Fibroblast of lung (primary cell): Measurements from ENCODE around the gene ZBTB2. TPM values are rescaled to one million over a fixed set of nuclear protein-coding genes. Genes with fewer than 3 reads are reported as not detected.
"Not testable (repeated sequence)": the region's sequence is repeated elsewhere in the genome, so short reads cannot be mapped to it uniquely, and the experiment has no call there.

Experiments used
- DNase-seq, 2 donors: peaks; one replicate each; pipeline versions ENCODE4 v3.0.0 to v3.0.0-alpha.2; 2010; ENCODE audit warnings: low read depth in 2 of 2
- H2AFZ ChIP-seq: 2 replicates; pipeline ENCODE4 v1.5.1; 2012; ENCODE audit warnings: low read length, control low read depth, inconsistent platforms
- H3K27ac ChIP-seq: 2 replicates; pipeline ENCODE4 v1.5.1; 2011; ENCODE audit warnings: low read length, control low read depth; ENCODE audit not compliant: insufficient read depth
- H3K27me3 ChIP-seq: 2 replicates; pipeline ENCODE4 v1.5.1; 2011; ENCODE audit warnings: mild to moderate bottlenecking, low read length; ENCODE audit not compliant: control insufficient read depth, insufficient read depth
- H3K36me3 ChIP-seq: 2 replicates; pipeline ENCODE4 v1.5.1; 2011; ENCODE audit warnings: low read length; ENCODE audit not compliant: control insufficient read depth, insufficient read depth
- H3K4me1 ChIP-seq: 2 replicates; pipeline ENCODE4 v1.5.1; 2011; ENCODE audit warnings: low read length; ENCODE audit not compliant: control insufficient read depth, insufficient read depth; ENCODE audit errors: extremely low read depth
- H3K4me2 ChIP-seq: 2 replicates; pipeline ENCODE4 v1.5.1; 2011; ENCODE audit warnings: low read length, control low read depth; ENCODE audit not compliant: insufficient read depth; ENCODE audit errors: extremely low read depth
- H3K4me3 ChIP-seq, 4 experiments: fragments of 200-600 bp in 1 of 4; sonication (generic) in 1 of 4; replicated peaks in 1 of 4; 2 replicates each; pipeline ENCODE4 v1.5.1; 2011 to 2016; ENCODE audit warnings: low read length in 4 of 4, low read depth in 3 of 4, mild to moderate bottlenecking in 3 of 4, control low read depth in 2 of 4, inconsistent platforms in 1 of 4, mixed read lengths in 1 of 4; ENCODE audit not compliant: insufficient read depth in 1 of 4; ENCODE audit errors: control extremely low read depth in 1 of 4
- H3K79me2 ChIP-seq: 2 replicates; pipeline ENCODE4 v1.5.1; 2012; ENCODE audit warnings: mild to moderate bottlenecking, low read length, inconsistent platforms; ENCODE audit not compliant: control insufficient read depth, insufficient read depth
- H3K9ac ChIP-seq: 2 replicates; pipeline ENCODE4 v1.5.1; 2011; ENCODE audit warnings: mild to moderate bottlenecking, low read length, control low read depth; ENCODE audit not compliant: insufficient read depth
- H3K9me3 ChIP-seq: 2 replicates; pipeline ENCODE4 v1.5.1; 2012; ENCODE audit warnings: low read depth, low read length; ENCODE audit not compliant: control insufficient read depth, insufficient read depth
- H4K20me1 ChIP-seq: 2 replicates; pipeline ENCODE4 v1.5.1; 2011; ENCODE audit warnings: low read length; ENCODE audit not compliant: control insufficient read depth, insufficient read depth; ENCODE audit errors: extremely low read depth
- EZH2 ChIP-seq: IDR thresholded peaks from 2 replicates; pipeline ENCODE4 v1.5.1; 2012; ENCODE audit warnings: low read length, control low read depth, mild to moderate bottlenecking; ENCODE audit errors: missing control alignments
- polyA plus RNA-seq, 2 donors: library from polyadenylated mRNA; depleted of rRNA in 1 of 2; stranded (reverse) in 1 of 2; unstranded in 1 of 2; fragments of >200 nt; gene quantifications; 2 replicates each; pipeline ENCODE4 v1.2.1, GENCODE V29; 2011 to 2012; ENCODE audit warnings: missing spikeins in 1 of 2
- total RNA-seq: library from RNA; depleted of rRNA; stranded (reverse); fragments of >200 nt; gene quantifications from 2 replicates; pipeline ENCODE4 v1.2.1, GENCODE V29; 2014
- TF ChIP-seq, protein P1 (sequence below), 2 donors: IDR thresholded peaks in 1 of 2; conservative IDR thresholded peaks in 1 of 2; 1 replicate in 1 of 2; 2 replicates in 1 of 2; pipeline ENCODE4 v1.5.1; 2011 to 2012; ENCODE audit warnings: low read length in 2 of 2, control low read depth in 1 of 2, inconsistent platforms in 1 of 2, low read depth in 1 of 2, mild to moderate bottlenecking in 1 of 2

The ZBTB2 gene
- total and polyA plus RNA-seq, 2 donors (not counting 1 experiment from before 2014, with no cell fraction given) = 12.2 to 20.1 TPM

DNA sequence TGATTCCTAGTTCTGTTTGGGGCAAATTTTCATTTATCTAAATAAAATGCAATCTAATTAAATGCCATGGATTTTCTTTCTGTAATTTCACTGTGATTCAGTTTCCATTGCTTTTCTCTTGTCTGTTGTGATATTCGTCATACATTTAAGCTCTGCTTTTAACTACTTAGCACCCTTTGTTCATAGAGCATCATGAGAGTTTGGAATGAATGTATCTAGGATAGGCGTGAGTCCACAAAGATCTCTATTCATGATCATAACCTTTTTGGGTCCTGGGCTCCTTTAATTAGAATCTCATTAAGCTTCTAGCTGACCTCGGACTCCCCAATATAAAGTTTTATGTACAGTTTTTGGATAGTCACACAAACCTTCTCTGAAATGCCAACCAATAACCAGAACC, 32.9 kb downstream of the ZBTB2 start:
- DNase-seq = no peak
- H3K27me3 ChIP-seq = no peaks in the 10 kb centered on the region
- H3K27ac ChIP-seq = no peak overlapping the region
- no peaks in the 10 kb centered on the region for H3K79me2 ChIP-seq
- no peak overlapping the region for H3K4me2 ChIP-seq
- H4K20me1 ChIP-seq = no peaks in the 10 kb centered on the region
- TF ChIP-seq, protein P1, sequence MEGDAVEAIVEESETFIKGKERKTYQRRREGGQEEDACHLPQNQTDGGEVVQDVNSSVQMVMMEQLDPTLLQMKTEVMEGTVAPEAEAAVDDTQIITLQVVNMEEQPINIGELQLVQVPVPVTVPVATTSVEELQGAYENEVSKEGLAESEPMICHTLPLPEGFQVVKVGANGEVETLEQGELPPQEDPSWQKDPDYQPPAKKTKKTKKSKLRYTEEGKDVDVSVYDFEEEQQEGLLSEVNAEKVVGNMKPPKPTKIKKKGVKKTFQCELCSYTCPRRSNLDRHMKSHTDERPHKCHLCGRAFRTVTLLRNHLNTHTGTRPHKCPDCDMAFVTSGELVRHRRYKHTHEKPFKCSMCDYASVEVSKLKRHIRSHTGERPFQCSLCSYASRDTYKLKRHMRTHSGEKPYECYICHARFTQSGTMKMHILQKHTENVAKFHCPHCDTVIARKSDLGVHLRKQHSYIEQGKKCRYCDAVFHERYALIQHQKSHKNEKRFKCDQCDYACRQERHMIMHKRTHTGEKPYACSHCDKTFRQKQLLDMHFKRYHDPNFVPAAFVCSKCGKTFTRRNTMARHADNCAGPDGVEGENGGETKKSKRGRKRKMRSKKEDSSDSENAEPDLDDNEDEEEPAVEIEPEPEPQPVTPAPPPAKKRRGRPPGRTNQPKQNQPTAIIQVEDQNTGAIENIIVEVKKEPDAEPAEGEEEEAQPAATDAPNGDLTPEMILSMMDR (conservative IDR thresholded peaks at IDR 0.05 in 1 of 2, IDR thresholded peaks at IDR 0.05 in 1 of 2; ENCODE audit: low read depth in 1 of 2, low read length in 2 of 2) = no peak
- TF ChIP-seq EZH2 = no peak
- no peak overlapping the region for H2AFZ ChIP-seq
- no peak overlapping the region for H3K4me3 ChIP-seq
- no peak overlapping the region for H3K9ac ChIP-seq
- H3K9me3 ChIP-seq = no peaks in the 10 kb centered on the region
- H3K36me3 ChIP-seq = peaks cover 2% of the 10 kb centered on the region
- H3K4me1 ChIP-seq = no peaks in the 10 kb centered on the region

- H3K9ac ChIP-seq = no peak overlapping the region
- no peak for TF ChIP-seq EZH2
- H4K20me1 ChIP-seq = no peaks in the 10 kb centered on the region
- H3K36me3 ChIP-seq = peaks cover 1% of the 10 kb centered on the region
- no peak overlapping the region for H3K27ac ChIP-seq
- no peaks in the 10 kb centered on the region for H3K27me3 ChIP-seq
- no peak for DNase-seq
- H3K4me3 ChIP-seq = no peak overlapping the region
- no peak overlapping the region for H2AFZ ChIP-seq
- H3K9me3 ChIP-seq = no peaks in the 10 kb centered on the region
- H3K79me2 ChIP-seq = no peaks in the 10 kb centered on the region
- H3K4me2 ChIP-seq = no peak overlapping the region
- no peaks in the 10 kb centered on the region for H3K4me1 ChIP-seq
Measured at GRCh38 chr6:151357758-151358436, 33.5 kb downstream of the ZBTB2 start.

DNA sequence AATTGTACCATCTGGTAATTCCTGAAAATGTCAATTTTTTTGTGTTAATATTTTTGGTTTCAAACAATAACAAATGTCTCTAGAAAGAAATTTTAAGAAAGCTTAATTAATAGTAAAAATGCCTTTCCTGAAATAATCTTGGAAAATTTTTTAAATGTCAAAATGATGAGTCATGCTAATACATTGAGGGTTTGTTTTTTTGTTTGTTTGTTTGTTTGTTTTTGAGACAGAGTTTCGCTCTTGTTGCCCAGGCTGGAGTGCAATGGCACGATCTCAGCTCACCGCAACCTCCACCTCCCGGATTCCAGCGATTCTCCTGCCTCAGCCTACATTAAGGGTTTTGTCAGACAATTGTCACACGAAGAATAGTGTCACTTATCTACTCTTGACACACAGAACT, 34.4 kb downstream of the ZBTB2 start:
- not testable (repeated sequence) for H3K79me2 ChIP-seq, H3K4me1 ChIP-seq, H3K27ac ChIP-seq, H2AFZ ChIP-seq, H3K9ac ChIP-seq, H4K20me1 ChIP-seq, H3K4me3 ChIP-seq, H3K9me3 ChIP-seq, H3K27me3 ChIP-seq, H3K36me3 ChIP-seq, DNase-seq
- peak overlapping the region; percentile 23 for H3K4me2 ChIP-seq

- Histone ChIP-seq H3K27ac (no peak overlapping the region), H3K36me3 (peaks cover 8% of the 10 kb centered on the region), H2AFZ (no peak overlapping the region), H3K4me1 (no peaks in the 10 kb centered on the region), H3K9ac (no peak overlapping the region), H3K27me3 (no peaks in the 10 kb centered on the region), H3K9me3 (no peaks in the 10 kb centered on the region), H3K79me2 (no peaks in the 10 kb centered on the region), H3K4me2 (no peak overlapping the region), H3K4me3 (no peak overlapping the region), H4K20me1 (no peaks in the 10 kb centered on the region)
- TF ChIP-seq EZH2 = no peak
- TF ChIP-seq, protein P1 (conservative IDR thresholded peaks at IDR 0.05 in 1 of 2, IDR thresholded peaks at IDR 0.05 in 1 of 2; ENCODE audit: low read depth in 1 of 2, low read length in 2 of 2) = no peak
- no peak for DNase-seq
Measured at GRCh38 chr6:151353795-151354194, 37.6 kb downstream of the ZBTB2 start.
